PC-3 (cell line): ENCODE results near the gene CAST. TPM values are rescaled to one million over a fixed set of nuclear protein-coding genes. Genes with fewer than 3 reads are reported as not detected.

Experiments
- ATAC-seq: fragments of 200-7000 bp; cut with Tn5 transposase; 2 replicates; pipeline ENCODE4 v1.9.1; 2020; ENCODE audit warnings: mild to moderate bottlenecking, moderate library complexity
- BruUV-seq: library from RNA; stranded (reverse); fragments of 400-500 nt; replicated peaks from 2 replicates; lab custom pipeline; 2021; lab: Mats Ljungman, UMichigan
- CTCF ChIA-PET: fragments of 300-600 bp; sonication (Branson Sonifier 250); formaldehyde crosslinking; loops from one replicate; lab custom pipeline; 2022; ENCODE audit warnings: antibody characterized with exemption; lab: Charles Lee
- POLR2A ChIA-PET: fragments of 300-600 bp; sonication (Branson Sonifier 250); formaldehyde crosslinking; loops from one replicate; lab custom pipeline; 2022; ENCODE audit warnings: antibody characterized with exemption; ENCODE audit not compliant: unreplicated experiment; lab: Charles Lee
- DNase-seq: peaks from one replicate; pipeline ENCODE4 v3.0.0-alpha.2; 2015
- H2AFZ ChIP-seq: fragments of 300-600 bp; sonication (generic); 2 replicates; pipeline ENCODE4 v1.6.0; 2016; ENCODE audit warnings: antibody characterized with exemption, low read length
- H3F3A ChIP-seq: fragments of 300-600 bp; sonication (generic); one replicate; pipeline ENCODE4 v1.6.0; 2017; ENCODE audit warnings: antibody characterized with exemption, low read length, control low read depth, mild to moderate bottlenecking; ENCODE audit not compliant: unreplicated experiment
- H3K27ac ChIP-seq: fragments of 300-600 bp; sonication (generic); 2 replicates; pipeline ENCODE4 v1.5.1; 2016; ENCODE audit warnings: mild to moderate bottlenecking, low read length
- H3K27me3 ChIP-seq: fragments of 300-600 bp; sonication (generic); 2 replicates; pipeline ENCODE4 v1.6.1; 2016; ENCODE audit warnings: low read length, mixed read lengths
- H3K36me3 ChIP-seq: fragments of 300-600 bp; sonication (generic); 2 replicates; pipeline ENCODE4 v1.6.1; 2016; ENCODE audit warnings: low read depth, mixed run types, low read length, mixed read lengths
- H3K4me1 ChIP-seq: fragments of 300-600 bp; sonication (generic); 2 replicates; pipeline ENCODE4 v1.5.1; 2016; ENCODE audit warnings: low read length; ENCODE audit not compliant: insufficient read depth
- H3K4me2 ChIP-seq: fragments of 300-600 bp; sonication (generic); 2 replicates; pipeline ENCODE4 v1.6.0; 2016; ENCODE audit warnings: low read length
- H3K4me3 ChIP-seq: fragments of 300-600 bp; sonication (generic); 2 replicates; pipeline ENCODE4 v1.5.1; 2016; ENCODE audit warnings: mild to moderate bottlenecking, low read length, mixed read lengths
- H3K79me2 ChIP-seq: fragments of 300-600 bp; sonication (generic); 2 replicates; pipeline ENCODE4 v1.6.1; 2017; ENCODE audit warnings: low read length, mixed read lengths
- H3K9ac ChIP-seq: fragments of 300-600 bp; sonication (generic); 2 replicates; pipeline ENCODE4 v1.6.0; 2016; ENCODE audit warnings: mild to moderate bottlenecking, low read length
- H3K9me2 ChIP-seq: fragments of 300-600 bp; sonication (generic); replicated peaks from 2 replicates; pipeline ENCODE4 v1.6.1; 2016; ENCODE audit warnings: mixed run types, low read length, mixed read lengths
- H3K9me3 ChIP-seq: fragments of 300-600 bp; sonication (generic); 2 replicates; pipeline ENCODE4 v1.6.1; 2016; ENCODE audit warnings: low read length, mixed read lengths
- H4K20me1 ChIP-seq: fragments of 300-600 bp; sonication (generic); 2 replicates; pipeline ENCODE4 v1.6.1; 2016; ENCODE audit warnings: low read length, mixed read lengths
- CTCF ChIP-seq: fragments of 300-600 bp; sonication (generic); conservative IDR thresholded peaks from 2 replicates; pipeline ENCODE4 v1.5.1; 2017; ENCODE audit warnings: antibody characterized with exemption, low read depth, mild to moderate bottlenecking, low read length
- EZH2 ChIP-seq: fragments of 300-600 bp; sonication (generic); IDR thresholded peaks from one replicate; pipeline ENCODE4 v1.6.1; 2017; ENCODE audit warnings: antibody characterized with exemption, mild to moderate bottlenecking, low read length; ENCODE audit not compliant: unreplicated experiment
- EZH2phosphoT487 ChIP-seq: fragments of 300-600 bp; sonication (generic); IDR thresholded peaks from 2 replicates; pipeline ENCODE4 v1.6.1; 2018; ENCODE audit warnings: mild to moderate bottlenecking, antibody characterized with exemption, low read length, borderline replicate concordance
- intact Hi-C: fragments of 100-400 bp; cut with micrococcal nuclease; formaldehyde crosslinking; loops from 2 replicates; pipeline ENCODE4 v1.9.0; 2023
- total RNA-seq: library from RNA; depleted of rRNA; stranded (reverse); fragments of >200 nt; gene quantifications from 2 replicates; pipeline ENCODE4 v1.2.3, GENCODE V29; 2014

The CAST gene
- total RNA-seq, 1 experiment from 2014 or later, result 73.2 TPM

GRCh38 chr5:96730586-96730985 lies 68.4 kb downstream of the CAST start:
- Histone ChIP-seq H3K9me2 (no peaks in the 10 kb centered on the region), H3K27me3 (no peaks in the 10 kb centered on the region), H3K79me2 (no peaks in the 10 kb centered on the region), H3K9ac (no peak overlapping the region), H3K9me3 (no peaks in the 10 kb centered on the region), H4K20me1 (no peaks in the 10 kb centered on the region), H2AFZ (no peak overlapping the region), H3K4me2 (no peak overlapping the region), H3K27ac (no peak overlapping the region), H3K4me1 (peaks cover 25% of the 10 kb centered on the region), H3F3A (no peaks in the 10 kb centered on the region), H3K4me3 (no peak overlapping the region), H3K36me3 (no peaks in the 10 kb centered on the region)
- BruUV-seq, result no TSS peak
- no peak for ATAC-seq
- ChIA-PET POLR2A (no interaction called here), CTCF (no interaction called here)
- no peak for DNase-seq
- no peak for TF ChIP-seq CTCF
- TF ChIP-seq EZH2phosphoT487, result no peak
- no peak for TF ChIP-seq EZH2
- intact Hi-C loops, result no loop called here

GRCh38 chr5:96733771-96734500 lies 71.8 kb downstream of the CAST start:
- peak overlapping the region; percentile 68 for H3K4me2 ChIP-seq
- DNase-seq (peak; percentile 97), ATAC-seq (peak; percentile 89)
- no peaks in the 10 kb centered on the region for H3K9me3 ChIP-seq
- no peaks in the 10 kb centered on the region for H3K9me2 ChIP-seq
- H3K36me3 ChIP-seq, result peaks cover 9% of the 10 kb centered on the region; the same call in 1 of the 2 replicates
- ChIA-PET CTCF (interaction anchor here (0.5 to 1.2 kb wide), 3 partner anchors 11 to 33 kb away, joined by 4 to 6 read pairs (median 4); no protein-coding TSS in a partner anchor), POLR2A (no interaction called here)
- peaks cover 28% of the 10 kb centered on the region for H3K4me1 ChIP-seq
- no peak overlapping the region for H2AFZ ChIP-seq
- H3K27me3 ChIP-seq, result no peaks in the 10 kb centered on the region
- peak overlapping the region; percentile 13; the same call in 1 of the 2 replicates for H3K4me3 ChIP-seq
- H3F3A ChIP-seq, result no peaks in the 10 kb centered on the region
- no peak overlapping the region for H3K9ac ChIP-seq
- BruUV-seq, result no TSS peak
- H4K20me1 ChIP-seq, result no peaks in the 10 kb centered on the region
- H3K27ac ChIP-seq, result peak overlapping the region; percentile 27
- intact Hi-C loops, result no loop called here
- TF ChIP-seq CTCF (no peak), EZH2phosphoT487 (no peak), EZH2 (no peak)
- no peaks in the 10 kb centered on the region for H3K79me2 ChIP-seq

GRCh38 chr5:96734871-96735325 lies 72.7 kb downstream of the CAST start:
- Histone ChIP-seq H3K27ac (peak overlapping the region; percentile 27; the same call in 1 of the 2 replicates), H3K27me3 (no peaks in the 10 kb centered on the region), H3K4me2 (peak overlapping the region; percentile 68), H3K9me3 (no peaks in the 10 kb centered on the region), H3K9me2 (no peaks in the 10 kb centered on the region), H3K4me1 (peaks cover 28% of the 10 kb centered on the region), H2AFZ (no peak overlapping the region), H3F3A (no peaks in the 10 kb centered on the region), H3K9ac (no peak overlapping the region), H3K79me2 (no peaks in the 10 kb centered on the region), H3K36me3 (peaks cover 9% of the 10 kb centered on the region; the same call in 1 of the 2 replicates), H3K4me3 (no peak overlapping the region), H4K20me1 (no peaks in the 10 kb centered on the region)
- ATAC-seq (no peak), DNase-seq (no peak)
- intact Hi-C loops, result no loop called here
- POLR2A ChIA-PET, result no interaction called here
- CTCF ChIA-PET, result interaction anchor here (1.0 kb wide), 1 partner anchor 17 kb away, joined by 4 read pairs; no protein-coding TSS in a partner anchor
- no peak for TF ChIP-seq EZH2phosphoT487
- no peak for TF ChIP-seq CTCF
- TF ChIP-seq EZH2, result no peak
- BruUV-seq, result no TSS peak
